HEK293 (cell line): ENCODE measurements around the gene MAPT.

Source experiments
- CTCF ChIA-PET: fragments of 350-600 bp; formaldehyde crosslinking; extraction: SDS; loops from one replicate; lab custom pipeline; 2021; ENCODE audit warnings: antibody characterized with exemption; lab: Yijun Ruan, JAX
- POLR2A ChIA-PET: fragments of 300-600 bp; formaldehyde crosslinking; extraction: SDS; loops from one replicate; lab custom pipeline; 2020; ENCODE audit warnings: antibody characterized with exemption, inconsistent platforms; lab: Yijun Ruan, JAX
- H3K27ac ChIP-seq: fragments of 200-500 bp; sonication (Bioruptor generic); 2 replicates; pipeline ENCODE4 v1.5.1; 2014; ENCODE audit warnings: low read depth, low read length, control low read depth, inconsistent platforms; ENCODE audit errors: extremely low read depth
- H3K36me3 ChIP-seq, 2 experiments: fragments of 200-500 bp in 1 of 2; sonication (Bioruptor generic) in 1 of 2; 1 replicate in 1 of 2; 2 replicates in 1 of 2; pipeline ENCODE4 v1.5.1; 2014 to 2017; ENCODE audit warnings: inconsistent platforms in 2 of 2, low read length in 2 of 2; ENCODE audit not compliant: control insufficient read depth in 2 of 2, insufficient read depth in 1 of 2
- H3K4me1 ChIP-seq: fragments of 200-500 bp; sonication (Bioruptor generic); 2 replicates; pipeline ENCODE4 v1.5.1; 2014; ENCODE audit warnings: mild to moderate bottlenecking, low read length, inconsistent platforms; ENCODE audit not compliant: control insufficient read depth, insufficient read depth
- H3K4me3 ChIP-seq: 2 replicates; pipeline ENCODE4 v1.5.1; 2011; ENCODE audit warnings: low read depth, mild to moderate bottlenecking, control low read depth, low read length, moderate library complexity
- H3K9me3 ChIP-seq: fragments of 200-500 bp; sonication (Bioruptor generic); 2 replicates; pipeline ENCODE4 v1.5.1; 2014; ENCODE audit warnings: low read depth, low read length, inconsistent platforms; ENCODE audit not compliant: control insufficient read depth, insufficient read depth
- FEZF1 ChIP-seq: fragments of 450-650 bp; formaldehyde crosslinking; IDR thresholded peaks from 2 replicates; pipeline ENCODE4 v1.5.1; 2016; ENCODE audit warnings: missing biosample characterization, missing genetic modification characterization
- IKZF3 ChIP-seq: fragments of 450-650 bp; IDR thresholded peaks from 2 replicates; pipeline ENCODE4 v1.5.0; 2018; ENCODE audit warnings: missing biosample characterization, mild to moderate bottlenecking, missing genetic modification characterization, moderate library complexity
- PRDM1 ChIP-seq: fragments of 450-650 bp; formaldehyde crosslinking; IDR thresholded peaks from 2 replicates; pipeline ENCODE4; 2016; ENCODE audit warnings: missing biosample characterization, missing genetic modification characterization
- SP7 ChIP-seq: fragments of 450-650 bp; formaldehyde crosslinking; IDR thresholded peaks from 2 replicates; pipeline ENCODE4 v1.5.1; 2016; ENCODE audit warnings: missing biosample characterization, missing genetic modification characterization
- TCF7L2 ChIP-seq: IDR thresholded peaks from 2 replicates; pipeline ENCODE4 v1.6.1; 2011; ENCODE audit warnings: low read depth, mild to moderate bottlenecking, inconsistent platforms, low read length, moderate library complexity, borderline replicate concordance
- WT1 ChIP-seq: fragments of 450-650 bp; formaldehyde crosslinking; IDR thresholded peaks from 2 replicates; pipeline ENCODE4 v1.5.1; 2016; ENCODE audit warnings: missing biosample characterization, missing genetic modification characterization
- ZBTB8A ChIP-seq: fragments of 450-650 bp; formaldehyde crosslinking; IDR thresholded peaks from 2 replicates; pipeline ENCODE4 v1.5.1; 2016; ENCODE audit warnings: missing biosample characterization, missing genetic modification characterization
- ZEB2 ChIP-seq: fragments of 450-650 bp; formaldehyde crosslinking; IDR thresholded peaks from 2 replicates; pipeline ENCODE4 v1.5.1; 2016; ENCODE audit warnings: missing biosample characterization, missing genetic modification characterization
- ZFP37 ChIP-seq: fragments of 450-650 bp; formaldehyde crosslinking; IDR thresholded peaks from 2 replicates; pipeline ENCODE4 v1.5.1; 2016; ENCODE audit warnings: missing biosample characterization, missing genetic modification characterization
- ZNF114 ChIP-seq: fragments of 450-650 bp; formaldehyde crosslinking; IDR thresholded peaks from 2 replicates; pipeline ENCODE4 v1.5.0; 2017; ENCODE audit warnings: missing biosample characterization, missing genetic modification characterization
- ZNF513 ChIP-seq: fragments of 450-650 bp; IDR thresholded peaks from 2 replicates; pipeline ENCODE4 v1.5.1; 2018; ENCODE audit warnings: missing biosample characterization, missing genetic modification characterization
- ZNF561 ChIP-seq: fragments of 450-650 bp; IDR thresholded peaks from 2 replicates; pipeline ENCODE4 v1.5.1; 2018; ENCODE audit warnings: missing biosample characterization, missing genetic modification characterization, borderline replicate concordance
- ZNF571 ChIP-seq: fragments of 450-650 bp; formaldehyde crosslinking; IDR thresholded peaks from 2 replicates; pipeline ENCODE4 v1.5.0; 2017; ENCODE audit warnings: missing biosample characterization, missing genetic modification characterization
- ZNF610 ChIP-seq: fragments of 450-650 bp; formaldehyde crosslinking; IDR thresholded peaks from 2 replicates; pipeline ENCODE4 v1.5.1; 2016; ENCODE audit warnings: missing biosample characterization, missing genetic modification characterization, borderline replicate concordance
- ZNF654 ChIP-seq: fragments of 450-650 bp; formaldehyde crosslinking; IDR thresholded peaks from 2 replicates; pipeline ENCODE4 v1.5.1; 2016; ENCODE audit warnings: low read depth, missing biosample characterization, missing genetic modification characterization
- ZNF660 ChIP-seq: fragments of 450-650 bp; IDR thresholded peaks from 2 replicates; pipeline ENCODE4 v1.5.1; 2018; ENCODE audit warnings: missing biosample characterization, mild to moderate bottlenecking, missing genetic modification characterization
- ZNF664 ChIP-seq: fragments of 450-650 bp; formaldehyde crosslinking; IDR thresholded peaks from 2 replicates; pipeline ENCODE4 v1.5.1; 2016; ENCODE audit warnings: missing biosample characterization, missing genetic modification characterization
- ZNF704 ChIP-seq: fragments of 450-650 bp; formaldehyde crosslinking; IDR thresholded peaks from 2 replicates; pipeline ENCODE4 v1.5.1; 2016; ENCODE audit warnings: missing biosample characterization, missing genetic modification characterization
- ZNF707 ChIP-seq: fragments of 450-650 bp; formaldehyde crosslinking; IDR thresholded peaks from 2 replicates; pipeline ENCODE4 v1.5.1; 2016; ENCODE audit warnings: missing biosample characterization, missing genetic modification characterization
- ZNF791 ChIP-seq: fragments of 450-650 bp; formaldehyde crosslinking; IDR thresholded peaks from 2 replicates; pipeline ENCODE4 v1.5.1; 2016; ENCODE audit warnings: missing biosample characterization, missing genetic modification characterization
- ZNF843 ChIP-seq: fragments of 450-650 bp; formaldehyde crosslinking; IDR thresholded peaks from 2 replicates; pipeline ENCODE4 v1.5.1; 2016; ENCODE audit warnings: missing biosample characterization, missing genetic modification characterization
- ZXDB ChIP-seq: fragments of 450-650 bp; formaldehyde crosslinking; IDR thresholded peaks from 2 replicates; pipeline ENCODE4 v1.5.1; 2016; ENCODE audit warnings: missing biosample characterization, missing genetic modification characterization
- TF ChIP-seq, protein P1 (sequence below): fragments of 450-650 bp; IDR thresholded peaks from 2 replicates; pipeline ENCODE4 v1.5.1; 2018; ENCODE audit warnings: missing biosample characterization, mild to moderate bottlenecking, missing genetic modification characterization
- TF ChIP-seq, protein P2 (sequence below): fragments of 450-650 bp; formaldehyde crosslinking; IDR thresholded peaks from 2 replicates; pipeline ENCODE4 v1.5.1; 2017; ENCODE audit warnings: missing biosample characterization, missing genetic modification characterization
- TF ChIP-seq, protein P3 (sequence below): fragments of 450-650 bp; formaldehyde crosslinking; IDR thresholded peaks from 2 replicates; pipeline ENCODE4 v1.5.1; 2016; ENCODE audit warnings: missing biosample characterization, missing genetic modification characterization

The MAPT gene

DNA sequence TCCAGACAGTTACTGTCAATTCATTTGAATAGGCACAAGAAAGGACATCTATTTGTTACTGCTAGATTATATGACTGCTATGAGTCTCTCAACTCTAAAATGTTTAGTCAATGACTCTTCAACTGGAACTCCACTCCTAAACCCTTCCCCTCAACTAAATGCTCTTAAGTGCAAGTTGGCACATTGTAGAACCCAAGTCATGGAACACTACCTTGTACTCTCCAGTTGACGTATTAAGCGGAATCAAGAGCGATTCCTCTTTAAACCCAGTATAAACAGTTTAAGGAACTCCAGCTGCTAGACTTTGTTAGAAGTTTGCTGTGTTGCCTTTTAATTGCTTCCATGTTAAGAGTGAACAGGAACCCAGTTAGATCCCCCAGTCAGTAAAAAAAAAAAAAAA is 149.3 kb downstream of the MAPT start:
- Histone ChIP-seq H3K9me3 (no peaks in the 10 kb centered on the region), H3K36me3 (peaks cover 56 to 87% of the 10 kb centered on the region in 2 experiments), H3K4me3 (no peak overlapping the region), H3K27ac (no peak overlapping the region), H3K4me1 (peaks cover 7% of the 10 kb centered on the region; the same call in 1 of the 2 replicates)
- TF ChIP-seq ZNF654 (tag by site-specific recombination) (no peak), ZNF704 (no peak), TCF7L2 (no peak), ZNF707 (no peak), ZNF791 (tag by site-specific recombination) (no peak), FEZF1 (tag by site-specific recombination) (no peak), ZNF114 (no peak)
- ChIA-PET POLR2A (interaction anchor here (1.4 kb wide), 1 partner anchor 149 kb away, joined by 9 read pairs; the partner anchor contains the start of gene KANSL1), CTCF (interaction anchor here (0.7 to 6.0 kb wide), 26 partner anchors 9 to 242 kb away, joined by 3 to 64 read pairs (median 6); partner anchors contain the start of gene KANSL1)

- POLR2A ChIA-PET = interaction anchor here (1.1 to 1.4 kb wide), 2 partner anchors 11 to 149 kb away, joined by 4 to 9 read pairs; partner anchors contain the start of gene KANSL1
- TF ChIP-seq ZNF571 (tag by site-specific recombination) (no peak), ZNF513 (0 out of 2 replicates have a peak, but pooled peaks have one; percentile 20), ZBTB8A (tag by site-specific recombination) (0 out of 2 replicates have a peak, but pooled peaks have one; percentile 29), ZNF654 (tag by site-specific recombination) (peak; percentile 83), ZNF660 (tag by site-specific recombination) (peak; percentile 86; the same call in 1 of the 2 replicates), PRDM1 (tag by site-specific recombination) (peak; percentile 79), ZFP37 (no peak), ZXDB (tag by site-specific recombination) (0 out of 2 replicates have a peak, but pooled peaks have one; percentile 12), ZNF561 (tag by site-specific recombination) (peak; percentile 54; the same call in 1 of the 2 replicates), IKZF3 (tag by site-specific recombination) (peak; percentile 59), ZNF664 (tag by site-specific recombination) (no peak), ZEB2 (tag by site-specific recombination) (0 out of 2 replicates have a peak, but pooled peaks have one; percentile 36), WT1 (tag by site-specific recombination) (no peak), SP7 (tag by site-specific recombination) (peak; percentile 47), ZNF610 (tag by site-specific recombination) (0 out of 2 replicates have a peak, but pooled peaks have one; percentile 19), ZNF843 (tag by site-specific recombination) (peak; percentile 13; the same call in 1 of the 2 replicates)
- TF ChIP-seq, protein P1, sequence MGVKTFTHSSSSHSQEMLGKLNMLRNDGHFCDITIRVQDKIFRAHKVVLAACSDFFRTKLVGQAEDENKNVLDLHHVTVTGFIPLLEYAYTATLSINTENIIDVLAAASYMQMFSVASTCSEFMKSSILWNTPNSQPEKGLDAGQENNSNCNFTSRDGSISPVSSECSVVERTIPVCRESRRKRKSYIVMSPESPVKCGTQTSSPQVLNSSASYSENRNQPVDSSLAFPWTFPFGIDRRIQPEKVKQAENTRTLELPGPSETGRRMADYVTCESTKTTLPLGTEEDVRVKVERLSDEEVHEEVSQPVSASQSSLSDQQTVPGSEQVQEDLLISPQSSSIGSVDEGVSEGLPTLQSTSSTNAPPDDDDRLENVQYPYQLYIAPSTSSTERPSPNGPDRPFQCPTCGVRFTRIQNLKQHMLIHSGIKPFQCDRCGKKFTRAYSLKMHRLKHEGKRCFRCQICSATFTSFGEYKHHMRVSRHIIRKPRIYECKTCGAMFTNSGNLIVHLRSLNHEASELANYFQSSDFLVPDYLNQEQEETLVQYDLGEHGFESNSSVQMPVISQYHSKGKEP (tag by site-specific recombination) = peak; percentile 54; the same call in 1 of the 2 replicates
- TF ChIP-seq, protein P2, sequence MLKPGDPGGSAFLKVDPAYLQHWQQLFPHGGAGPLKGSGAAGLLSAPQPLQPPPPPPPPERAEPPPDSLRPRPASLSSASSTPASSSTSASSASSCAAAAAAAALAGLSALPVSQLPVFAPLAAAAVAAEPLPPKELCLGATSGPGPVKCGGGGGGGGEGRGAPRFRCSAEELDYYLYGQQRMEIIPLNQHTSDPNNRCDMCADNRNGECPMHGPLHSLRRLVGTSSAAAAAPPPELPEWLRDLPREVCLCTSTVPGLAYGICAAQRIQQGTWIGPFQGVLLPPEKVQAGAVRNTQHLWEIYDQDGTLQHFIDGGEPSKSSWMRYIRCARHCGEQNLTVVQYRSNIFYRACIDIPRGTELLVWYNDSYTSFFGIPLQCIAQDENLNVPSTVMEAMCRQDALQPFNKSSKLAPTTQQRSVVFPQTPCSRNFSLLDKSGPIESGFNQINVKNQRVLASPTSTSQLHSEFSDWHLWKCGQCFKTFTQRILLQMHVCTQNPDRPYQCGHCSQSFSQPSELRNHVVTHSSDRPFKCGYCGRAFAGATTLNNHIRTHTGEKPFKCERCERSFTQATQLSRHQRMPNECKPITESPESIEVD = peak; percentile 57
- TF ChIP-seq, protein P3, sequence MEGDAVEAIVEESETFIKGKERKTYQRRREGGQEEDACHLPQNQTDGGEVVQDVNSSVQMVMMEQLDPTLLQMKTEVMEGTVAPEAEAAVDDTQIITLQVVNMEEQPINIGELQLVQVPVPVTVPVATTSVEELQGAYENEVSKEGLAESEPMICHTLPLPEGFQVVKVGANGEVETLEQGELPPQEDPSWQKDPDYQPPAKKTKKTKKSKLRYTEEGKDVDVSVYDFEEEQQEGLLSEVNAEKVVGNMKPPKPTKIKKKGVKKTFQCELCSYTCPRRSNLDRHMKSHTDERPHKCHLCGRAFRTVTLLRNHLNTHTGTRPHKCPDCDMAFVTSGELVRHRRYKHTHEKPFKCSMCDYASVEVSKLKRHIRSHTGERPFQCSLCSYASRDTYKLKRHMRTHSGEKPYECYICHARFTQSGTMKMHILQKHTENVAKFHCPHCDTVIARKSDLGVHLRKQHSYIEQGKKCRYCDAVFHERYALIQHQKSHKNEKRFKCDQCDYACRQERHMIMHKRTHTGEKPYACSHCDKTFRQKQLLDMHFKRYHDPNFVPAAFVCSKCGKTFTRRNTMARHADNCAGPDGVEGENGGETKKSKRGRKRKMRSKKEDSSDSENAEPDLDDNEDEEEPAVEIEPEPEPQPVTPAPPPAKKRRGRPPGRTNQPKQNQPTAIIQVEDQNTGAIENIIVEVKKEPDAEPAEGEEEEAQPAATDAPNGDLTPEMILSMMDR (tag by site-specific recombination) = peak; percentile 84
- Histone ChIP-seq H3K4me1 (peaks cover 7% of the 10 kb centered on the region; the same call in 1 of the 2 replicates), H3K36me3 (peaks cover 59 to 87% of the 10 kb centered on the region in 2 experiments), H3K4me3 (no peak overlapping the region), H3K27ac (no peak overlapping the region), H3K9me3 (no peaks in the 10 kb centered on the region)
- CTCF ChIA-PET = interaction anchor here (0.5 to 6.0 kb wide), 52 partner anchors 10 to 1500 kb away, joined by 3 to 64 read pairs (median 4); partner anchors contain the start of gene KANSL1
These were observed 150.1 kb downstream of the MAPT start for GRCh38 chr17:46044286-46044928.
